Measurements from ENCODE around the gene PIK3C3.
"Not testable (repeated sequence)": the region's sequence is repeated elsewhere in the genome, so short reads cannot be mapped to it uniquely, and the experiment has no call there.

Gene PIK3C3

GRCh38 chr18:42100911-42101310, 145.9 kb downstream of the PIK3C3 start:
- no peaks in the 10 kb centered on the region for H3K9me3 ChIP-seq (ENCODE audit: control insufficient read depth, insufficient read depth, low read length)
- no peak overlapping the region for H3K4me3 ChIP-seq (ENCODE audit: low read depth, low read length)
- no peak overlapping the region for H3K27ac ChIP-seq (ENCODE audit: low read depth, low read length)
- no peaks in the 10 kb centered on the region for H3K36me3 ChIP-seq (ENCODE audit: control insufficient read depth, insufficient read depth, low read length)
- no peak overlapping the region for H3K9ac ChIP-seq (ENCODE audit: low read depth, low read length)
- no peaks in the 10 kb centered on the region for H3K27me3 ChIP-seq (ENCODE audit: control insufficient read depth, insufficient read depth, low read length)
- H3K4me1 ChIP-seq (ENCODE audit: control insufficient read depth, insufficient read depth, low read length): no peaks in the 10 kb centered on the region

DNA sequence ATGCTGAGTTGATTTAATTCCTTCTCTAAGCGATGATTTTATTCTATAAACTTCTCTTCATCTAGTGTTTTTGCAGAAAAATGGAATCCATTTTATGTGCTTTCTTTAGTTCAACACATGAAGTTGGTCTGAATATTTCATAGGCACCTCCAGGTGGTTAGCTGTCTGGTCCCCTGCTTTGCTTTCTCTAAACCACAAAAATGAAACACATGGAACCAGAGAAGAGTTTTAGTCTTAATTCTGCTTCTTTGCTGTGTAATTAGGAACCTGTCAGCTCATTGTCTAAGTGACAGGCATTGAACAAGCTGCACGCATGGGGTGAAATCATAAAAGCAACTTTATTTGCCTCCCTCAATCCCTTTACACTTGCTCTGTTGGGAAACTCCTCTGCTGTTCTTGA, 150.4 kb downstream of the PIK3C3 start:
- no peaks in the 10 kb centered on the region for H3K27me3 ChIP-seq (ENCODE audit: control insufficient read depth, insufficient read depth, low read length)
- H3K27ac ChIP-seq (ENCODE audit: low read depth, low read length): no peak overlapping the region
- H3K36me3 ChIP-seq (ENCODE audit: control insufficient read depth, insufficient read depth, low read length): no peaks in the 10 kb centered on the region
- H3K9me3 ChIP-seq (ENCODE audit: control insufficient read depth, insufficient read depth, low read length): no peaks in the 10 kb centered on the region
- H3K4me3 ChIP-seq (ENCODE audit: low read depth, low read length): no peak overlapping the region
- H3K4me1 ChIP-seq (ENCODE audit: control insufficient read depth, insufficient read depth, low read length): peaks cover 14% of the 10 kb centered on the region
- H3K9ac ChIP-seq (ENCODE audit: low read depth, low read length): no peak overlapping the region

DNA sequence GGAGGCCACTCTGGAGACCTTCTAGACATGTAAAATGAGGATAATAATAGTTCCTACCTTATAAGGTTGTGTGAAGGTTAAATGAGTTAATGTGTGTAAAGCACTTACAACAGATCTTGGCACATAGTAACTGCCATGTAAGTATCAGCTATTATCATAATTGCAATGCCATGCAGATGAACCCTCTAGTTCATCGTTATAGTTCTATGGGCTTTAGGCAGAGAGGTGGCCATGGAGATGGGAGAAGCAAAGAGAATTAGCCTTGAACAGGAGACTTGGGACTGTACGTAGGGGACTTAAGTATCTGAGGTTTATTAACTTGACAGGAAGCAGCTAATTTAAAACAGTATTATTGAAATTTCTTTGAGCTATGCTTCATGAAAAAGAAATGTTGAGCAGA, 151.8 kb downstream of the PIK3C3 start:
- H3K4me1 ChIP-seq (ENCODE audit: control insufficient read depth, insufficient read depth, low read length): peaks cover 14% of the 10 kb centered on the region
- H3K4me3 ChIP-seq (ENCODE audit: low read depth, low read length): no peak overlapping the region
- H3K27me3 ChIP-seq (ENCODE audit: control insufficient read depth, insufficient read depth, low read length): no peaks in the 10 kb centered on the region
- no peaks in the 10 kb centered on the region for H3K36me3 ChIP-seq (ENCODE audit: control insufficient read depth, insufficient read depth, low read length)
- no peaks in the 10 kb centered on the region for H3K9me3 ChIP-seq (ENCODE audit: control insufficient read depth, insufficient read depth, low read length)
- H3K27ac ChIP-seq (ENCODE audit: low read depth, low read length): no peak overlapping the region
- H3K9ac ChIP-seq (ENCODE audit: low read depth, low read length): no peak overlapping the region

DNA sequence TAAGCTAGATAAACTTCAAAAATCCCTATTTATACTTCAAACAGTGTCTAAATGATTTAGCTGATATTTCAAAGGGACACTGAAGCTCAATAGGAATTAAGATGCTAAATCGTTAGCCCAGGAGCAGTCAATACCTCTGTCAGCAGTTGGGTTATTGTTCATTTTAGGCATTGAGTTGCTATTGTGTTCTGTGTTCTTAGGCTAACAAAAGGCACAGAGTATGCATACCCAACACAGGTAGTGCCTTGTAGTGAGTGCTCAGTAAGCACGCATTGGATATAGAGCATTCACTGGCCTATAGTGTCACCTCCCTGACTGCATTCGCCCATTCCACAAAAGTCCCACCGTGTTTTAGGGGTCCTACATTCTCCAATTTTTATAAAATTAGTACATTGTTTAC, 152.3 kb downstream of the PIK3C3 start:
- H3K9me3 ChIP-seq (ENCODE audit: control insufficient read depth, insufficient read depth, low read length): no peaks in the 10 kb centered on the region
- H3K4me1 ChIP-seq (ENCODE audit: control insufficient read depth, insufficient read depth, low read length): peaks cover 14% of the 10 kb centered on the region
- no peaks in the 10 kb centered on the region for H3K36me3 ChIP-seq (ENCODE audit: control insufficient read depth, insufficient read depth, low read length)
- no peak overlapping the region for H3K9ac ChIP-seq (ENCODE audit: low read depth, low read length)
- H3K27ac ChIP-seq (ENCODE audit: low read depth, low read length): no peak overlapping the region
- H3K4me3 ChIP-seq (ENCODE audit: low read depth, low read length): no peak overlapping the region
- no peaks in the 10 kb centered on the region for H3K27me3 ChIP-seq (ENCODE audit: control insufficient read depth, insufficient read depth, low read length)

GRCh38 chr18:42107691-42108450, 152.8 kb downstream of the PIK3C3 start:
- Histone ChIP-seq H3K27ac (ENCODE audit: low read depth, low read length) (no peak overlapping the region), H3K9ac (ENCODE audit: low read depth, low read length) (no peak overlapping the region), H3K4me3 (ENCODE audit: low read depth, low read length) (no peak overlapping the region), H3K27me3 (ENCODE audit: control insufficient read depth, insufficient read depth, low read length) (no peaks in the 10 kb centered on the region), H3K9me3 (ENCODE audit: control insufficient read depth, insufficient read depth, low read length) (no peaks in the 10 kb centered on the region), H3K36me3 (ENCODE audit: control insufficient read depth, insufficient read depth, low read length) (no peaks in the 10 kb centered on the region), H3K4me1 (ENCODE audit: control insufficient read depth, insufficient read depth, low read length) (peaks cover 14% of the 10 kb centered on the region)

DNA sequence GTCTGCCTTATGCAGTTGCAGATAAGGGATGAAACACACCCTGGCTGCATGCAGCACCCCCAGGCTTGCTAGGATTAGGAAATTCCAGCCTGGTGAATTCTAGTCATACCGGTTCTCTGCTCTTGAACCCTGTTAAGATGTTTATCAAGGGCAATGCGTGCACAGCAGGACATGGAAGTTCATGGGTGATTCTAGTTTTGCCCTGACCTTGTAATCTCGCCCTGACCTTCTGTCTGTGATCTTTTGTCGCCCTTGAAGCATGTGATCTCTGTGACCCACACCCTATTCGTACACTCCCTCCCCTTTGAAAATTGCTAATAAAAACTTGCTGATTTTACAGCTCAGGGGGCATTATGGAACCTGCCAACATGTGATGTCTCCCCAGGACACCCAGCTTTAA, 157.1 kb downstream of the PIK3C3 start:
- not testable (repeated sequence) for H3K4me3 ChIP-seq (ENCODE audit: low read depth, low read length); H3K27ac ChIP-seq (ENCODE audit: low read depth, low read length); H3K27me3 ChIP-seq (ENCODE audit: control insufficient read depth, insufficient read depth, low read length); H3K9ac ChIP-seq (ENCODE audit: low read depth, low read length); H3K9me3 ChIP-seq (ENCODE audit: control insufficient read depth, insufficient read depth, low read length); H3K36me3 ChIP-seq (ENCODE audit: control insufficient read depth, insufficient read depth, low read length)
- peaks cover 15% of the 10 kb centered on the region for H3K4me1 ChIP-seq (ENCODE audit: control insufficient read depth, insufficient read depth, low read length)

DNA sequence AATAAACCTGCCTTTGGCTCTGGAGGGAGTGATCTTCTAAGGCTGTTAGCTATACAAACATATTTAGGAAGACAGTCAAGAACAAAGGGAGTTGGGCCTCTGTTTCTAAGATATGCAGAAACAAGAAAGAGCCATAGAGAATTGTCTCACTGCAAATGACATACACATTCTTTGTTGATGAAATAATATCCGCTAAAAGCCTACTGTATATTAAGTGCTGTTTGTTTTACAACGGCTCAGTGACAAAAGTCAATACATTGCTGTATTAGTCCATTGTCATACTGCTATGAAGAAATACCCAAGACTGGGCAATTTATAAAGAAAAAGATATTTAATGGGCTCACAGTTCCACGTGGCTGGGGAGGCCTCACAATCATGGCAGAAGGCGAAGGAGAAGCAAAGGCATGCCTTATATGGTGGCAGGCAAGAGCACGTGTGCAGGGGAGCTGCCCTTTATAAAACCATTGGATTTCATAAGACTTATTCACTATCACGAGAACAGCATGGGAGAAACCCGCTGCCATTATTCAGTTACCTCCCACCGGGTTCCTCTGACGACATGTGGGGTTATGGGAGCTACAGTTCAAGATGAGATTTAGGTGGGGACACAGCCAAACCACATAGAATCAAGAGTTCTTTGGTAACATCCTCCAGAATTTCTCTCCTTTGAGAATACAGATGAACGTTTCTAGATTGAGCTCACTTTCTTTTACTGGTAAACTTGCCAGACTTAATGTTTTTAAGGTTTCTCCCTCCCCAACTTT, 157.8 kb downstream of the PIK3C3 start:
- no peaks in the 10 kb centered on the region for H3K27me3 ChIP-seq (ENCODE audit: control insufficient read depth, insufficient read depth, low read length)
- no peaks in the 10 kb centered on the region for H3K9me3 ChIP-seq (ENCODE audit: control insufficient read depth, insufficient read depth, low read length)
- H3K4me3 ChIP-seq (ENCODE audit: low read depth, low read length): no peak overlapping the region
- no peak overlapping the region for H3K9ac ChIP-seq (ENCODE audit: low read depth, low read length)
- no peaks in the 10 kb centered on the region for H3K36me3 ChIP-seq (ENCODE audit: control insufficient read depth, insufficient read depth, low read length)
- H3K4me1 ChIP-seq (ENCODE audit: control insufficient read depth, insufficient read depth, low read length): peaks cover 8% of the 10 kb centered on the region
- no peak overlapping the region for H3K27ac ChIP-seq (ENCODE audit: low read depth, low read length)

DNA sequence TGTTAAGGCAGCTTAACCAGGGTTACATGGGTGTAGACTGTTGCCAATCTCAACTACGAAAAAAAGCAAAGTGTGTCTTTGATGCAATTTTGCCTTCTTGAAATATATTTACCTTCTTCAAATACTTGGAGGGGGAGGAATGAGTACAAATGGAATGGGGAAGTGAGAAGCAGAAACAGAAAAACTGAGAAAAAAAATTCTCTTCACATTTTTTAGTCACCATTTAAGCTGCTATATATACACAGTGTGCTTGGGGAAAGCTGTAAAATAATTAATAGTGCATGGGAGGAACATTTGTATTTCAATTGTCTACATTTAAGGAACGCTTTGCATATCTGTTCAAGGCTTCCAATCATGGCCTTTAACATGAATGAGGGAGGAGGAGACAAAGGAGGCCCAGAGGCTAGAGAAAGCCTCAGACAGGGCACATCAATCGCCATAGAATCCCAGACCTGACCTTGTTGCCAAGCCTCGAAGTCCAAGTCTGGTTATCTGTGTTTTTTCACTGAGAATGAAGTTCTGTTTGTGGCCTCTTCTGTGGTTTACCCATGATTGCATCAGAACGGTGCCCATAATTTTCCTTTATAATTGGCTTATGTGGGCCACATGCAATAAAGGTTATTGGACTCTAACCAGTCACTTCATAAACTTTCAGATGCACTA, 158.6 kb downstream of the PIK3C3 start:
- H3K9ac ChIP-seq (ENCODE audit: low read depth, low read length): no peak overlapping the region
- no peak overlapping the region for H3K4me3 ChIP-seq (ENCODE audit: low read depth, low read length)
- no peak overlapping the region for H3K27ac ChIP-seq (ENCODE audit: low read depth, low read length)

DNA sequence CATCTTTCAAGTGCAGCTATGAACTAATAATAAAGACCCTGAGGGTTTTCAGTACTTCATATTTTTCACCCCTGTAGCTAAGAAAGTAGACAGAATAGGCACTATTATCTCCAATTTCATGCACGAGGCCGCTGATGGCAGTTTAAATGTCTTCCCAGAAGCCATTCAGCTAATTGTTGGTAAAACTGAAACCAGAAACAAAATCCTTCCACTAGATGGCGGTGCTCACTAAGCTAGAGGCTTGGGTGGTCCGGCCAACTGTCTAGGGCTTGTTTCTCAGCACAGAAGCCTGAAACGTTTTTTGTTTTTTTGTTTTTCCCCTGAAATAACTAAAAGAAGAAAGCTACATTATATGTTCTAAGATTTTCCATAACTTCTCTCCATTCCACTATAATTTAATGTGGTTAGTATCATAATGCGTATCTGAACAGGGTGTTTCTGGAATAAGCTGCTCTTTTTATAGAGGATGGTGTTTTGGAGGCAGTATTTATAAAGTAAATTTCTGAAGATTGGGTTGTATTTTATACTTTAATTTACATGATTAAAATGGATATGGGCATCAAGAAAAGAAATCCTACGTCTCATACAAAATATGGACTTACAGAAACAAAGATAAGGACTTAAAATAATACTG, 159.4 kb downstream of the PIK3C3 start:
- no peaks in the 10 kb centered on the region for H3K9me3 ChIP-seq (ENCODE audit: control insufficient read depth, insufficient read depth, low read length)
- H3K27ac ChIP-seq (ENCODE audit: low read depth, low read length): no peak overlapping the region
- no peak overlapping the region for H3K4me3 ChIP-seq (ENCODE audit: low read depth, low read length)
- peaks cover 5% of the 10 kb centered on the region; the same call in 1 of the 2 replicates for H3K4me1 ChIP-seq (ENCODE audit: control insufficient read depth, insufficient read depth, low read length)
- H3K36me3 ChIP-seq (ENCODE audit: control insufficient read depth, insufficient read depth, low read length): no peaks in the 10 kb centered on the region
- H3K27me3 ChIP-seq (ENCODE audit: control insufficient read depth, insufficient read depth, low read length): no peaks in the 10 kb centered on the region
- H3K9ac ChIP-seq (ENCODE audit: low read depth, low read length): no peak overlapping the region

More for the DNA sequence above, 158.6 kb downstream of the PIK3C3 start:
- Histone ChIP-seq H3K27me3 (ENCODE audit: control insufficient read depth, insufficient read depth, low read length) (no peaks in the 10 kb centered on the region), H3K9me3 (ENCODE audit: control insufficient read depth, insufficient read depth, low read length) (no peaks in the 10 kb centered on the region), H3K4me1 (ENCODE audit: control insufficient read depth, insufficient read depth, low read length) (peaks cover 5% of the 10 kb centered on the region; the same call in 1 of the 2 replicates), H3K36me3 (ENCODE audit: control insufficient read depth, insufficient read depth, low read length) (no peaks in the 10 kb centered on the region)

GRCh38 chr18:42126586-42126985, 171.6 kb downstream of the PIK3C3 start:
- H3K9ac ChIP-seq (ENCODE audit: low read depth, low read length): no peak overlapping the region
- no peaks in the 10 kb centered on the region for H3K4me1 ChIP-seq (ENCODE audit: control insufficient read depth, insufficient read depth, low read length)
- no peaks in the 10 kb centered on the region for H3K36me3 ChIP-seq (ENCODE audit: control insufficient read depth, insufficient read depth, low read length)
- H3K9me3 ChIP-seq (ENCODE audit: control insufficient read depth, insufficient read depth, low read length): no peaks in the 10 kb centered on the region
- no peak overlapping the region for H3K27ac ChIP-seq (ENCODE audit: low read depth, low read length)
- H3K4me3 ChIP-seq (ENCODE audit: low read depth, low read length): no peak overlapping the region
- H3K27me3 ChIP-seq (ENCODE audit: control insufficient read depth, insufficient read depth, low read length): no peaks in the 10 kb centered on the region
